ENCODE measurements around the gene CLN6.

CLN6 gene

DNA sequence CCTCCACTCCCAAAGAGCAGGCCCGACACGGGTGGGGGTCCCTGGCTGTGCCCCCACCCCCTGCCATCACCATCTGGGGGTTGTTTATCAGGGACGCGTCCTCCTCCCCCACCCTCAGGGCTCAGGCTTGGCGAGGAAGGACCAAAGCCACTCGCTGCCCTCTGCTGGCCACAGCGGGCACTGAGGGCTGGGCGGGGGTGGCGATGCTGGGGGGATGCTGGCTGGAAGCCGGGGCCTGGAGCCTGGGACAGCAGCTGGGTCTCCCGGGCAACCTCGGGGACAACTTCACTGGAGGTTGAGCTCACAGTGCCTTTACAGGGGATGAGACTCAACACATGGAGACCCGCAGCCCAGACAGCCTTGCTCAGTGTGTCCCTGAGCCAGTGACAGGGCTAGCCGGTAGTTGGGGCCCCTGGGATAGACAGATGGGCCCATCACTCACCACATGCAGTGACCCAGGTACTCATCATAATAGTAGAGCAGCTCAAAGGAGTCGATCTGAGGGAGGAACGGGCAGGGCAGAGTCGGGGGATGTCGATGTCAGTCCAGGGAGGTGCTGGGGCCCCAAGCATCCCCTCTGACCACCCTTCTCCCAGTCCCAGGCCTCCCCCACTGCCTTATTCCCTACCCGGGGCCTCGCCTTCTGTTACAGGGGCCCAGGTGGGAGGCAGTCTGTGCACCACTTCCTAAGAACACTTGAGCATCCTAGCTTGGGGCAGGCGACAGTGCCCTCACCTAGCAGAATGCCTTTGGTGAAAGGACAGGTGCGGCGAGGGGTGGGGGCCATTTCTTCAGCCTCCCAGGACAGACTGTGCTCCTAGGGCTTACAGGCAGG lies 18.5 kb downstream of the CLN6 start:
- DNase-seq, result peak; percentile 81
- H3K27me3 Mint-ChIP-seq (ENCODE audit: low read depth, poor library complexity), result peaks cover 6% of the 10 kb centered on the region
- peaks cover 6% of the 10 kb centered on the region for H3K36me3 Mint-ChIP-seq (ENCODE audit: low read depth)
- H3K4me3 Mint-ChIP-seq, result no peak overlapping the region
- TF ChIP-seq, protein P1, sequence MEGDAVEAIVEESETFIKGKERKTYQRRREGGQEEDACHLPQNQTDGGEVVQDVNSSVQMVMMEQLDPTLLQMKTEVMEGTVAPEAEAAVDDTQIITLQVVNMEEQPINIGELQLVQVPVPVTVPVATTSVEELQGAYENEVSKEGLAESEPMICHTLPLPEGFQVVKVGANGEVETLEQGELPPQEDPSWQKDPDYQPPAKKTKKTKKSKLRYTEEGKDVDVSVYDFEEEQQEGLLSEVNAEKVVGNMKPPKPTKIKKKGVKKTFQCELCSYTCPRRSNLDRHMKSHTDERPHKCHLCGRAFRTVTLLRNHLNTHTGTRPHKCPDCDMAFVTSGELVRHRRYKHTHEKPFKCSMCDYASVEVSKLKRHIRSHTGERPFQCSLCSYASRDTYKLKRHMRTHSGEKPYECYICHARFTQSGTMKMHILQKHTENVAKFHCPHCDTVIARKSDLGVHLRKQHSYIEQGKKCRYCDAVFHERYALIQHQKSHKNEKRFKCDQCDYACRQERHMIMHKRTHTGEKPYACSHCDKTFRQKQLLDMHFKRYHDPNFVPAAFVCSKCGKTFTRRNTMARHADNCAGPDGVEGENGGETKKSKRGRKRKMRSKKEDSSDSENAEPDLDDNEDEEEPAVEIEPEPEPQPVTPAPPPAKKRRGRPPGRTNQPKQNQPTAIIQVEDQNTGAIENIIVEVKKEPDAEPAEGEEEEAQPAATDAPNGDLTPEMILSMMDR (IDR thresholded peaks at IDR 0.05), result peak; percentile 75
- peaks cover 21% of the 10 kb centered on the region for H3K4me1 Mint-ChIP-seq
- no peaks in the 10 kb centered on the region for H3K9me3 Mint-ChIP-seq
- H3K27ac Mint-ChIP-seq, result no peak overlapping the region

DNA sequence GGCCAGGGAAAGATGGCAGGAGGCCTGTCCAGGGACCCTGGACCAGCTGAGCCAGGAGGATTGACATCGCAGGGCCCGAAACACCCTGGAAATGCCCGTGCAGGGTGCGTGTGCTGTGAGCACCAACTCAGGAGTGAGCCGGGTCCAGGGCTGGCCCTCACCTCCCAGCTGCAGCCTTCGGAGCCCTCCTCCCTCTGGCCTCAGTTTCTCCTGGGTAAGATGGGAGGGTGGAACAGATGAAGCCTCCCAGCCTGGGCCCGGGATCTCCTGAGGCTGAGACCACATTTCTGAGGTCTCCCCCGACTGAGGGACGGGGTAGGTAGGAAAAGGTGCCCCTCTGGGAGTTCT lies 19.1 kb downstream of the CLN6 start:
- DNase-seq, result no peak
- Mint-ChIP-seq H3K36me3 (ENCODE audit: low read depth) (peaks cover 4% of the 10 kb centered on the region), H3K4me3 (no peak overlapping the region), H3K4me1 (peaks cover 27% of the 10 kb centered on the region), H3K27ac (no peak overlapping the region), H3K9me3 (no peaks in the 10 kb centered on the region), H3K27me3 (ENCODE audit: low read depth, poor library complexity) (peaks cover 6% of the 10 kb centered on the region)
- TF ChIP-seq, protein P1 (IDR thresholded peaks at IDR 0.05), result no peak

DNA sequence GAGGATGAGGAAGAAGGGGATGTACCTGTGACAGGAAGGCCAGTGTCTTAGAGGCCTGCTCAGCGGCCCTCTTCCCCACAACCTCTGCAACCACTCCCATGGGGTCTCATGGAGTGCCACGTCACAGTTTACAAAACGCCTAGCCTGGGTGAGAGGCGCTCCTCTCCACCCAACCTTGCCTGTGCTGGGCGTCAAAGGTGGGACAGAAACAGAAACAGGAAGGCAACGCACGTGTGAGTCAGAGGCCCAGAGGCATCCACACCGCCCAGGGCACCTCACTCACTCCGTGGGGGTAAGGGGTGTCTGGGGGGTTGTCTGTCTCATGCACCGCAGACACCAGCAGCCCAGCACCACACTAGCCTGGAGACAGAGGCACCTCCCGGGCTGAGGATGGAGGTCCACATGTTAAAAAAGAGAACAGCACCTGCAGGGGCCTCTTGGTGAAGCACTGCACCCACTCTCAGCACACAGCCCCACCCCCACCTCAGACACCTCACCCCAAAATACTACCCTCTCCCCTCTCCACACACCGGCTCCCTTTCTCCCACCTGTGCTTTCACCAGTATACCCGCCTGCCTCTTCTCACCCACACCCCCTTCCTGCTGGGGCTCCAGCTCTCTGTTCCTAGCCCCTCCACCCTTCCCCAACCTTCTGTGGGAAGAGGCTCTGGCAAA lies 19.7 kb downstream of the CLN6 start:
- peaks cover 32% of the 10 kb centered on the region for H3K4me1 Mint-ChIP-seq
- H3K4me3 Mint-ChIP-seq, result no peak overlapping the region
- DNase-seq, result no peak
- peaks cover 6% of the 10 kb centered on the region for H3K27me3 Mint-ChIP-seq (ENCODE audit: low read depth, poor library complexity)
- H3K36me3 Mint-ChIP-seq (ENCODE audit: low read depth), result peaks cover 4% of the 10 kb centered on the region
- no peaks in the 10 kb centered on the region for H3K9me3 Mint-ChIP-seq
- TF ChIP-seq, protein P1 (IDR thresholded peaks at IDR 0.05), result no peak
- no peak overlapping the region for H3K27ac Mint-ChIP-seq

DNA sequence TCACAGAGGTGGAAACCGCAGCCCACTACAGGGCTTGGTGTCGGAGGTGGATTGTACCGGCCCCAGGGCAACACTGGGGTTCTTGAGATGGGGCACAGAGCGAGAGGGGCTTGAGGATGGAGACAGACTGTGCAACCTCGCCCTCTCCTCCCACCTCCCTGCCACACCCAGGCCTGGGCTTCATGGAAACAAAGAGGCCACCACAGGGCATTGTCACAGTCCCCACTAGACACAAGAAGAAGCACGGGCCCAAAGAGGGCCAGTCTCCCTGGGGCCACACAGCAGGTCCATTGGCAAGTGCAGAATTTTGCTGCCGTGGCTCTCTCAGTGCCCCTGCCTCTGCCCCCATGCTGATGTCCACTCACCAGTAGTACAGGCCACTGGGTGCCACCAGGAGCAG lies 20.3 kb downstream of the CLN6 start:
- H3K36me3 Mint-ChIP-seq (ENCODE audit: low read depth), result peaks cover 4% of the 10 kb centered on the region
- peaks cover 38% of the 10 kb centered on the region for H3K4me1 Mint-ChIP-seq
- no peaks in the 10 kb centered on the region for H3K9me3 Mint-ChIP-seq
- DNase-seq, result no peak
- H3K27ac Mint-ChIP-seq, result no peak overlapping the region
- TF ChIP-seq, protein P1 (IDR thresholded peaks at IDR 0.05), result no peak
- H3K27me3 Mint-ChIP-seq (ENCODE audit: low read depth, poor library complexity), result peaks cover 6% of the 10 kb centered on the region
- no peak overlapping the region for H3K4me3 Mint-ChIP-seq

DNA sequence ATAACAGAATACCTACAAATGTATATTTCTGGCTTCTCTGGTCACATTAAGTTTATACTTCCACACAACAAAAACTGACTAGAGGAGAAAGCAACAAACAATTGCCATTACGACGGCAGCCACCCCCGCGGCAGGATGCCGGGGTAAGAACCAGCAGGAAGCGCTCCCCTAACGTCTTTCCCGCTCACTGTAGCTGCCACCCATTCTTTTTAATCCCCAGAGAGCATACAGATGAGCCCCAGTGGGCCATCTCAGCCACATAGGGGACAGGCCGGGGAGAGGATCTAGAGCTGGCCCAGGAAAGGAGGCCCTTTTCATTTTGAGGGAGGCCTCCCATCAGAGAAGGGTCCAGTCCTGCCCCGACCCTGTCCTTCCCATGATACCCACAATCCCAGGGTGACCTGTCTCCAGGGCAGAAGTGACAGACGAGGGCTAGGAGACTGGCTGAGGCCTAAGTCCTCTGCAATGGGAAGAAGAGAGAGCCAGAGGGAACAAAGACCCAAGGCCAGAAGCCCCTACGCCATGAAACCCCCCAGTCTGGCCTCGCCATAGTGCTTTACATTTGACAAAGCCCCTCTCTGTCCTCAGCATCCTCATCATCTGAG lies 20.8 kb downstream of the CLN6 start:
- Mint-ChIP-seq H3K27ac (peak overlapping the region; percentile 78), H3K36me3 (ENCODE audit: low read depth) (peaks cover 2% of the 10 kb centered on the region), H3K4me1 (peaks cover 40% of the 10 kb centered on the region), H3K9me3 (no peaks in the 10 kb centered on the region), H3K4me3 (no peak overlapping the region), H3K27me3 (ENCODE audit: low read depth, poor library complexity) (peaks cover 6% of the 10 kb centered on the region)
- TF ChIP-seq, protein P1 (IDR thresholded peaks at IDR 0.05), result no peak
- DNase-seq, result no peak

Data from nephron progenitor cell (in vitro differentiated cells).